ENCODE data around the gene NFKBIE.

GRCh38 chr6:44278774-44279697 lies 13.7 kb upstream of the NFKBIE start:
- TF ChIP-seq MTF1 (CRISPR knock-in tag; IDR thresholded peaks at IDR 0.05; ENCODE audit: borderline replicate concordance) (no peak), NRF1 (conservative IDR thresholded peaks at IDR 0.05 in 1 of 2, IDR thresholded peaks at IDR 0.05 in 1 of 2) (no peak), ZFP1 (CRISPR knock-in tag; IDR thresholded peaks at IDR 0.05) (no peak), MLX (CRISPR knock-in tag; conservative IDR thresholded peaks at IDR 0.05) (no peak)
